ENCODE results near the gene TAS2R31.

The TAS2R31 gene

DNA sequence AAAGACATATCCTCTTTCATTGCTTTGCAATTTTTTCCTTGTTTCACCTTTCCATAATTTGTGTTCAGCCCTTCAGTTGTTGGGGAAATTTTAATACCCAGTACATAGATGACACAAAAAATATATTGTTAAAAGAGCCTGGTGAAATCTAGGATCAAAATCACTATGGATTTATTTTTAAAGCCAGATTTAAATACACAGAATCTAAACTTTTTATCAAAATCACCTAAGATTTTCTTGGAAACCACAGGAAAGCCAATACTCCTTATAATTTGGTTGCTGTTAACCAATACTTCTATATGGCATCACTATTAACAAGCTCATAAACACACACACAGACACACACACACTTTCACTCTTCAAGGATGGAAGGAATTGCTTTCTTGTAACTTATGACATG, 33.0 kb downstream of the TAS2R31 start, which contains the start of gene TAS2R20:
Gene TAS2R20 (minus strand): TSS at position 101 of the 400 bp plus-strand sequence. CDS start 429 bp downstream, outside the sequence.
- DNase-seq = no peak

DNA sequence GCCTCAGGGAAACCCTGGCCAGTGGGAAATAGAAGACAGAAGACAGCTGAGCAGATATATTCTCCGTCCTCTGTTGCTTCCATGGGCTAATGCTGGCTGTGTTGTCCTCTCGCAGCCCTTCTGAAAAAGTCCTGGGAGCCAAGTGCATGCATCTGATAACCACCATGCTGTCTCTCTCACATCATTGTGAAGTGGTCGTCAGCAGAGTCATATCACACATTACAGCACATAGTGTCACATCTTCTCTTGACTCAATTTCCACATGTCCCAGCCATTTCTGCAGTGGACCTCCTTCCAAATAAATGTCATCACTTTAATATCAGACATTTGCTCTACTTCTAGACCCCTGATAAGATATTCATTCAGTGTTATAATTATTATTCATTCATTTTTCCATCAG, 36.9 kb downstream of the TAS2R31 start:
- DNase-seq = no peak

DNA sequence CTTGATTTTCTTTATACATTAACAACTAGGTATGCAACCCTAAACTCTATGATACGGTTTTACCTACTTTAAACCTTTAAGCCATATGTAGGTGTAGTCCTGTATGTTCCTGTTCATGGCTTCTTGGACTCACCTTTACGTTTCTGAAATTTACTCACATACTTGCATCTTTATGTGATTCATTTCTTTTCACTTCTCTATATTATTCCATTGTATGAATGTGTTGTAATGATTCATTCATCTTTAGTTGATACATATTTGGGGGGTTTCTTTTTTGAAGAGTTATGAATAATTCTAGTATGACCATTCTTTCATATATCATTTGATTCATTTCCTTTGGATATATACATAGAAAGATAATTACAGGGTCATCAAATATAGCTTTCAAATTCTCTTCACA, 42.1 kb downstream of the TAS2R31 start:
- no peak for DNase-seq

DNA sequence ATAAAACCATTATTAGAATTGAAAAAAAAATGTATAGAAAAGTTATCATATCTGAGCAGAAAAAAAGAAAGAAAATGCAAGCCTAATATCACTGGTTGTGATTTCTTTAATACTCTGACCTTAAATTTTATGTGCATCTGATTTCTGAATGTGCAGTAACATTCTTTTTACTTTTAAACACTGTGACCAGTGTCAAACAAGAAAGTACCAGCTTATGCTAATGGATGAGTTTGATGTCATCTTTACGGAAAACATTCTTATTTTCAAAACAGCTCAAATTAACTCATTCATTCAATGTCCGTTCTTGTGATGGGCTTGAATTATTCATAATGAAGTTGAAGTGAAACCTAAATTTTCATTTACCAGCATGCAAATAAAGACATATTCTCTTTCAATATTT, 44.4 kb downstream of the TAS2R31 start, which contains the start of gene TAS2R50:
Gene TAS2R50 (minus strand): TSS at position 101 of the 400 bp plus-strand sequence. CDS start 52 bp downstream, at position 49.
- no peak for DNase-seq

DNA sequence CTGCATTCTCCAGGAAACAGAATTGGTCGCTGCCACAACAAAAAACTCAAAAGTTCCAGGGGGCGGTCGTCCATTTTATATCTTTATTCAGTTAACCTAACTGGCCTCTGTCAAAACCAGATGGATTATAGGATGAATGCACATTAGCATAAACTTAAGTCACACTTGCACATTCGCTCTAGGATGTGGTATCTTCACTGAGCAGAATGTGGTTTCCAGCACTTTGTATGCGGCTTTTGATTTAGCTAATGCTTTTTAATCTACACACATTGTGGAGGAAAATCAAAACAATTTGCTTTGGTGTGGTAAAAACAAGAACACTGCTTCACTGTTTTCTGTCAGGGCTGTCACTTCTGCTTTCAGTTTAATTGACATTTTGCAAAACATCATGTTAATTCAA, 49.0 kb downstream of the TAS2R31 start:
- DNase-seq = peak; percentile 7

All from T-helper 9 cell (primary cell).